Muscle layer of duodenum (tissue), 2 donors: ENCODE data around the gene ASXL1.

Source experiments
- H3K27ac ChIP-seq: one replicate; pipeline ENCODE4 v1.7.0; 2013; ENCODE audit warnings: mild to moderate bottlenecking, low read length
- H3K27me3 ChIP-seq: one replicate; pipeline ENCODE4 v1.7.0; 2013; ENCODE audit warnings: low read depth, mild to moderate bottlenecking, control low read depth, low read length
- H3K36me3 ChIP-seq, 2 donors: one replicate each; pipeline ENCODE4 v1.7.0; 2013; ENCODE audit warnings: low read length in 2 of 2, control low read depth in 1 of 2, mild to moderate bottlenecking in 1 of 2; ENCODE audit not compliant: insufficient read depth in 2 of 2, control insufficient read depth in 1 of 2
- H3K4me1 ChIP-seq, 2 donors: one replicate each; pipeline ENCODE4 v1.7.0; 2013; ENCODE audit warnings: low read length in 2 of 2, mild to moderate bottlenecking in 2 of 2, control low read depth in 1 of 2, moderate library complexity in 1 of 2; ENCODE audit not compliant: insufficient read depth in 2 of 2, control insufficient read depth in 1 of 2
- H3K4me3 ChIP-seq, 2 donors: one replicate each; pipeline ENCODE4 v1.7.0; 2013; ENCODE audit warnings: low read length in 2 of 2, low read depth in 1 of 2, mild to moderate bottlenecking in 1 of 2
- H3K9me3 ChIP-seq, 2 donors: one replicate each; pipeline ENCODE4 v1.7.0; 2013; ENCODE audit warnings: low read length in 2 of 2, control low read depth in 1 of 2, mild to moderate bottlenecking in 1 of 2; ENCODE audit not compliant: control insufficient read depth in 1 of 2
- donor health status: healthy.

Gene ASXL1

DNA sequence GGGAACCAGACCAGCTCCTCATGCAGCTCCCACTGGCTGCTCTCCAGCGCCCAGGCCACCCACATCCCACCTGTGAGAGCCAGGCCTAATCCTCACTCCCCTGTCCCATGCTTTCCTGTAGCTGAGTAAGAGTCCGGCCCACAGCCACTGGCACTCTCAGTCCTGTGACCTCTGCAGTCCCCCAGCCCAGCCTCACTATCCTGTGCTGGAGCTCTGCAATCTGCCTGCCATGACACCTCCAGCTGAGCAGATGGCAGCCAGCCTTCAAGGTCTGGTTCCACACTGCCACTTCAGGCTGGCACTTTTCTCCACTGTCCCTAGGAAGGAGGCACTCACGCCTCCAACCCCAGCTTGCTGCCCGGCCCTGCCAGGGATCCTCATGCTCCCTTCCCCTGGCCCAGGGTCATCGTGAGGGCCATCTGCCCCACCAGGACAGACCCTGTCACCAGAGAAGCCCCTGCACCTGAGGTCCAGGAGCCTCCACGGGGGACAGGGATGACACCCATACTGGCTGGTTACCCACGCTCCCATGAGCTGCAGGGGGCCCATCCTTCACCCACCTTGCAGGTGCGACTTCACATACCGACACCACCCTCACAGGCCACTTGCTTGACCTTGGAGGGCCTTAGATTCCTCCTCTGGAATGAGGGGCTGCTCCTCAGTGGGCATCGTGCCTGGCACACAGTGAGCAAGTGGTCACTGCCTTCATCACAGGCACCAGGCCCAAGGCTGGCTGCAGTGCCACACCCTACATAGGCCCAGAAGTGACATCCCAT lies 100.1 kb downstream of the ASXL1 start:
- Histone ChIP-seq H3K27me3 (no peaks in the 10 kb centered on the region), H3K36me3 (peaks cover 11 to 20% of the 10 kb centered on the region in 2 donors), H3K4me1 (peaks cover 3 to 27% of the 10 kb centered on the region in 2 donors), H3K4me3 (peak overlapping the region in 1 of 2 donors; percentile 61), H3K27ac (no peak overlapping the region), H3K9me3 (no peaks in the 10 kb centered on the region)

DNA sequence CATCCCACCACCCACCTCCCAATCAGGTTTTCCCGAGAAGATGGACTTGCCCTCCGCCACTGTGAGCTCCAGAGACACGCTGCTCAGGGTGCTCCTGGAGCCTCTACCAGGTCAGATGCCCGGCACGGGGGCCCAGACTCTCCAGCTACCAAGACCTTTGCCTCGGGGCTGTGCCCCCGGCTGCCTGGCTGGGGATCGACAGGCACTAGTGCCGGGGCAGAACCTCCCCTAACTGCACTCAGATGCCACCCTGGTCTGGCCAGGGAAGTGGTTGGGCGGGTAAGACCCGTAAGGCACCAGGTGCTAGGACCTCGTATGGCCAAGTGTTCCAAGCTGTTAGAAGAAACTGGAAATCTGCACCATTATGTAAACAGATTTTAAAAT lies 100.7 kb downstream of the ASXL1 start:
- Histone ChIP-seq H3K9me3 (no peaks in the 10 kb centered on the region), H3K4me3 (no peak overlapping the region), H3K4me1 (peaks cover 6 to 33% of the 10 kb centered on the region in 2 donors), H3K27ac (no peak overlapping the region), H3K36me3 (peaks cover 6 to 14% of the 10 kb centered on the region in 2 donors), H3K27me3 (no peaks in the 10 kb centered on the region)

DNA sequence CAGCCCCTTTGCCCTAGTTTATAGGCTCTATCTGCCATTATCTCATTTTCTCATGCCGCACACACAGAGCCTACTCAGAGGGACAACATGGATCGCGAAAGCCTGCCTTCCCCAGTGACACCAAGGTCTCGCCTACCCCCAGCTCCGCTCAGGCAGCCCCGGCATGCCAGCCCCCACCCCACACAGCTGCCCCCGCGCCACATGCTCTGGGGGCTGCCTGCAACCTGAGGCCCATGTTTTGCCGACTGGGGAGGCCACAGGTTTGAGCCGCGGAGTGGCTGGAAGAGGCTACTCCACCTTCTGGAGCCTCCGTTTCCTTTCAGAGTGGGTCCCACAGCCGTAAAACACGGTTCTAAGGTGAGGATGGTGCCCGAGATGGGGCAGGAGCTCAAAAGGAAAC lies 102.1 kb downstream of the ASXL1 start:
- no peak overlapping the region for H3K4me3 ChIP-seq
- peaks cover 10 to 47% of the 10 kb centered on the region in 2 donors for H3K4me1 ChIP-seq
- no peaks in the 10 kb centered on the region for H3K9me3 ChIP-seq
- peaks cover 3 to 5% of the 10 kb centered on the region in 2 donors for H3K36me3 ChIP-seq
- no peak overlapping the region for H3K27ac ChIP-seq
- H3K27me3 ChIP-seq: no peaks in the 10 kb centered on the region

DNA sequence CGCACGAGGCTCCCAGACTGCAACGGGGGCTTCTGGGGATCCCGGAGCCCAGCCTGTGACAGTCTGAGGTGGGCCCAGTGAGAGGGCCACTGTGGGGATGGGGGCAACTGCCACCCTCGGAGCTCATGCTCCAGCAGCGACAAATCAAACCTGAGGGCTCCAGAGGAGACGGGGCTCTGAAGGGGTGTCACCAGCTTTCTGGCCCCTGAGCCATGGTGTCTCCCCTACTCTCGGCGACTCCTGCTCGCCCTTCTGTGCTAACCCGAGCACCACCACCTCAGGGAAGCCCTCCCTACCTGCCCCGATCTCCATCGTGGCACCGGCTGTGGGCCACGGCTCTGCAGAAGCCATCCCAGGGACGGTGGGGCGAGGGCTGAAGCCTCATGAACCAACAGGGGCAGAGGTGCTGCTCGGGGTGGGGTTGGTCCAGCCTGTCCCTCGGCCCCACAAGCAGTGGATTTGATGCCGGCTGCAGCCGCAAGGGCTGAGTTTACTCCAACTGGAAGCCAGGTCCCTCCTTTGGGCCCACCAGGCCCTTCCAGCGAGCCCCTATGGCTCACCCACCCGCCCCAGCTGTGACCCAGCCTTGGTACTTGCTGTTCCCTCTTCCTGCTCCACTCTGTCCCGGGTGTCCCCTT lies 102.7 kb downstream of the ASXL1 start:
- Histone ChIP-seq H3K4me1 (peaks cover 15 to 53% of the 10 kb centered on the region in 2 donors), H3K36me3 (peaks cover 0 to 3% of the 10 kb centered on the region in 2 donors), H3K27me3 (no peaks in the 10 kb centered on the region), H3K27ac (no peak overlapping the region), H3K4me3 (no peak overlapping the region), H3K9me3 (no peaks in the 10 kb centered on the region)

DNA sequence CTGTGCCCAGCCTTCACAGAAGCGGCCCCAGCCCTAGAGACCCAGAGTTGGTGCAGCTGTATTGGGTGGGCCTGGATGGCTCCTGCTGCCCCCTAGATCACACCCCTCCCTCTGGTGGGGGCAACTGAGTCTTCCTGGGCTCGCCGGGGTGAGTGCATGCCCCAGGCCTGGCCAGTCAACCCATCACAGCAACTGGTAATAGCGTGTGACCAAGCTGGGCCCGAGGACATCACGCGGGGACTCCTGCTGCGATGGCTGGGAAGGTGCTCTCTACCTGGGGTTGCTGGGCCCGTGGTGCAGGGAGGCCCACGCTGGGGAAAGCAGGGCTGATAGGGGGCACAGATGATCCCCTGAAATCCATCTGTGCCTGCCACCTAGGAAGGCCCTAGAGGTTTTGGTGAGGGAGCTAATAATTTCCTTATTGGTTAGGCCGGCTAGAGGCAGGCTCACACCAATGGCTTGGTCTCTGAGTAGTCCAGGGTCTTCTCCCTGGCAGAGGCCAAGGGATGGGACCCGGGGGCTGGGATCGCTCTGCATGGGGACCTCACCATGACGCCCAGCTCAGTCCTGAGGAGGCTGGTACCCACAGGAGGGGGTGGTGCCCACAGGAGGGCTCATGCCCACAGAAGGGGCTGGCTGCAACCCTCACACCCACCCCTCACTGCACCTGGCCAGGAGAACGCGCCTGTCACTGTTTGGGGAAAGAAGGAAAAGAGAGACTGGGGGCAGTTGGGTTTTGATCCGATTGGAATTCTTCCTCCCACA lies 103.9 kb downstream of the ASXL1 start:
- Histone ChIP-seq H3K9me3 (no peaks in the 10 kb centered on the region), H3K27ac (no peak overlapping the region), H3K4me1 (peaks cover 15 to 56% of the 10 kb centered on the region in 2 donors), H3K27me3 (no peaks in the 10 kb centered on the region), H3K36me3 (no peaks in the 10 kb centered on the region), H3K4me3 (no peak overlapping the region)

DNA sequence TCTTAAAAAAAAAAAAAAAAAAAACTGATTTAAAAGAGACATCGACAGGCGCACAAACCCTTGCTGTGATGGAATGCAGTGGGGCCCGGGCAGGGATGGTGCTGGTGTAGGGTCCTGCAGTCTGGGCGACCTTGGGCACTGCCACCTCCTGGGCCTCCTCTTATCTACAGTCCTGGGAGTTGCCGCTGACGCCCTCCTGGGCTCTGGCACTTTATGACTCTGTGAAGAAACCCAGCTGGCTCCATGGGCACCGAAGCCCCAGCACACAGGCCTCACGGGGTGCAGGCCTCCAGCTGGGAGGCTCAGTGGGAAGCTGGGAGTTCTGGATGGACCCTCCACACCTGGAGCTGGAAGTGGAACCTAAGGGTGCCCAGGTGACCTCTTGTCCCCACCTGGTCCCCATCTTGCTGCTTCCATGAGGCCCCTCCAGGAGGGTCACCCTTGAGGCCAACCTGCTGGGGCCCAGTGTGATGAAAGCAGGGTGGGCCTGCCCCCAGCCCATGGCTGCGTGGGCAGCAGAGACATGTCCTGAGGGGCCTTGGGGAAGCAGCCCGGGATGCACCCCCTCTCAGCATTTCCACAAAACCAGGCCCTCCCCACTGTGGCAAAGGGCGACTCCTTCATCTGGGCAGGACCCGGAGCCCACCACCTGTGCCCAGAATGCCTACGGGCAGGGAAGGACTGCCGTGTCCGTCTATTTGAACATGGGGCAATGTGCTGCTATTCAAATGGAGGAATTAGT lies 104.9 kb downstream of the ASXL1 start:
- H3K27ac ChIP-seq: peak overlapping the region; percentile 75

DNA sequence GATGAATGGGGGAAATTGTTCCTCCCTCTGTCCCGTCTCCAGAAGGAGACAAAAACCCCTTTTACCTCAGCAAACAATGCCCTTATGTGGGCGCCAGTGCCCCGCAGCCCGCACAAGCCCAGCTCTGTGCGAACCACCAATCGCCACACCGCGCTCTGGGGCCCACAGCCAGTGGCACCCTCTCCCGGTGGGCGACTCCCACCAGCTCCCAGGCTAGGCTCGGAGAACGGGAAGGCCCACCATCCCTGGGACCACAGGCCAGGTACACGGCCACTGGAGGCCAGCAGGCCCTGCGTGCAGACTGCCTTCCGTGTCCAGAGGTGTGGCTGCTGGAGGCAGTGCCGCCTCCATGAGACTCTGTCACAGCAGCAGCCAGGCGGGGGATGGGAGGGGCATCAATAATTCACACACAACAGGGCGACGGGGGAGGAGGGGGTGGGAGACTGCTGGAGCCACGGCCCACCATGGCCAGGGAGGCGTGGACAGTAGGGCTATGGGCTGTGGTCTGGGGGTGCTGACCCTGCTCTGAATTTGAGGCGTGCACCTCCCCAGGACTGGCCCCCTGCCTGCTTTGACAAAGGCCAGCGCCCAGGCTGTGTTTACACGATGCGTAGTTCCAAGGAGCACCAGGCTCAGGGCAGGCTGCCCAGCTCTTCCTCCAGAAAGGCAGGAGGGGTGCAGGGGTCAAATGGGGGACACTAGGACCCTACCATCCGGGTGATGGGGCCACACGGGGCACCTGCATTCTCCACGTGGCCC lies 105.7 kb downstream of the ASXL1 start:
- Histone ChIP-seq H3K27ac (peak overlapping the region; percentile 75), H3K4me3 (peak overlapping the region in 1 of 2 donors; percentile 43), H3K27me3 (no peaks in the 10 kb centered on the region), H3K4me1 (peaks cover 15 to 56% of the 10 kb centered on the region in 2 donors), H3K9me3 (no peaks in the 10 kb centered on the region), H3K36me3 (no peaks in the 10 kb centered on the region)

More for the DNA sequence above, 104.9 kb downstream of the ASXL1 start:
- Histone ChIP-seq H3K9me3 (no peaks in the 10 kb centered on the region), H3K36me3 (no peaks in the 10 kb centered on the region), H3K4me1 (peaks cover 15 to 58% of the 10 kb centered on the region in 2 donors), H3K27me3 (no peaks in the 10 kb centered on the region), H3K4me3 (peak overlapping the region in 1 of 2 donors; percentile 43)

DNA sequence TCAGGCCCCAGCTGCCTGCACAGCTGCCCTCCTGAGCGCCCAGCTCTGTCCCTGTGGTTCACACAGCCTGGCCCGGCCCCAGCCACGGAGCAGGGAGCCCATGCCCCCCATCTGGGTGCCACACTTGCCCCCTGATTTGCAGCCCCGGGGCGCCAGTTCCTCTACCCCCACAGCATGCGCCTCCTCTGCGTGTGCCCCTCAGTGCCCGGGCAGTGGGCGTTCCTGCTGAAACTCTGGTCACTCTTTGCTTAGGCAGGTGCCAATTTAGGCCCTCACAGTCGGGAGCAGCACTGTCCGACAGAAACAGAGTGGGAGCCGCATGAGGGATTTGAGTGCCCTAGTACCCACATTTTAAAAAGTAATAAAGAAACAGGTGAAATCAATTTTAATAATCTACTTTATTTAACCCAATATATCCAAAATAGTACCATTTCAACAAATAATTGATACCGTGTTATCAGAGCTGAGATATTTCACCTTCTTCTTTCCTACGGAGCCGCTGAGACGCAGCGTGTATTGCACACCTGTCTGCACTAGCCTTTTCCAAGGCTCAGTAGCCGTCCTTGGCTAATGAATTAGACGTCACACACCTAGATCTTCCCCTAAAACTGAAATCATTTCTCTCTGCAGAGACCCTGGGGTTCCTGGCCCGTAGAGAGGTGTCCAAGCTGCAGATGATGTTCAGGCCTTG lies 106.4 kb downstream of the ASXL1 start:
- no peaks in the 10 kb centered on the region for H3K27me3 ChIP-seq
- H3K4me3 ChIP-seq: peak overlapping the region in 1 of 2 donors; percentile 43
- H3K9me3 ChIP-seq: no peaks in the 10 kb centered on the region
- no peaks in the 10 kb centered on the region for H3K36me3 ChIP-seq
- H3K4me1 ChIP-seq: peaks cover 15 to 57% of the 10 kb centered on the region in 2 donors
- H3K27ac ChIP-seq: peak overlapping the region; percentile 75

- Histone ChIP-seq H3K4me1 (peaks cover 15 to 65% of the 10 kb centered on the region in 2 donors), H3K9me3 (no peaks in the 10 kb centered on the region), H3K4me3 (no peak overlapping the region), H3K27ac (peak overlapping the region; percentile 75), H3K36me3 (no peaks in the 10 kb centered on the region), H3K27me3 (no peaks in the 10 kb centered on the region)
Measured at GRCh38 chr20:32465092-32465900, 107.2 kb downstream of the ASXL1 start.
